Rectal smooth muscle tissue (tissue), 1 donor: ENCODE data around the gene CERS6.

Source experiments
- H3K27ac ChIP-seq: one replicate; pipeline ENCODE4 v1.7.0; 2013; ENCODE audit warnings: low read depth, low read length, inconsistent platforms
- H3K27me3 ChIP-seq: one replicate; pipeline ENCODE4 v1.7.0; 2013; ENCODE audit warnings: low read length; ENCODE audit not compliant: control insufficient read depth, insufficient read depth
- H3K36me3 ChIP-seq: one replicate; pipeline ENCODE4 v1.7.0; 2013; ENCODE audit warnings: low read length; ENCODE audit not compliant: control insufficient read depth, insufficient read depth
- H3K4me1 ChIP-seq: one replicate; pipeline ENCODE4 v1.7.0; 2013; ENCODE audit warnings: low read length; ENCODE audit not compliant: control insufficient read depth, insufficient read depth
- H3K4me3 ChIP-seq: one replicate; pipeline ENCODE4 v1.7.0; 2013; ENCODE audit warnings: low read length
- H3K9ac ChIP-seq: one replicate; pipeline ENCODE4 v1.7.0; 2013; ENCODE audit warnings: low read length

Gene CERS6

GRCh38 chr2:168772704-168773103, 316.6 kb downstream of the CERS6 start:
- Histone ChIP-seq H3K9ac (no peak overlapping the region), H3K27ac (no peak overlapping the region), H3K4me3 (no peak overlapping the region), H3K36me3 (no peaks in the 10 kb centered on the region), H3K4me1 (no peaks in the 10 kb centered on the region), H3K27me3 (no peaks in the 10 kb centered on the region)

GRCh38 chr2:168773128-168773527, 317.1 kb downstream of the CERS6 start:
- Histone ChIP-seq H3K9ac (no peak overlapping the region), H3K27me3 (no peaks in the 10 kb centered on the region), H3K27ac (no peak overlapping the region), H3K36me3 (no peaks in the 10 kb centered on the region), H3K4me3 (no peak overlapping the region), H3K4me1 (no peaks in the 10 kb centered on the region)

GRCh38 chr2:168773719-168774521, 317.8 kb downstream of the CERS6 start:
- Histone ChIP-seq H3K27me3 (no peaks in the 10 kb centered on the region), H3K9ac (no peak overlapping the region), H3K4me3 (no peak overlapping the region), H3K36me3 (no peaks in the 10 kb centered on the region), H3K4me1 (no peaks in the 10 kb centered on the region), H3K27ac (no peak overlapping the region)

- no peaks in the 10 kb centered on the region for H3K36me3 ChIP-seq
- H3K9ac ChIP-seq = no peak overlapping the region
- H3K27ac ChIP-seq = no peak overlapping the region
- H3K4me1 ChIP-seq = no peaks in the 10 kb centered on the region
- no peaks in the 10 kb centered on the region for H3K27me3 ChIP-seq
- no peak overlapping the region for H3K4me3 ChIP-seq
Measured at GRCh38 chr2:168775837-168776236, 319.8 kb downstream of the CERS6 start.

GRCh38 chr2:168780669-168781071, 324.6 kb downstream of the CERS6 start:
- no peak overlapping the region for H3K4me3 ChIP-seq
- no peaks in the 10 kb centered on the region for H3K4me1 ChIP-seq
- H3K36me3 ChIP-seq = no peaks in the 10 kb centered on the region
- no peak overlapping the region for H3K9ac ChIP-seq
- no peaks in the 10 kb centered on the region for H3K27me3 ChIP-seq
- H3K27ac ChIP-seq = no peak overlapping the region

- Histone ChIP-seq H3K27me3 (no peaks in the 10 kb centered on the region), H3K27ac (no peak overlapping the region), H3K4me3 (no peak overlapping the region), H3K36me3 (no peaks in the 10 kb centered on the region), H3K4me1 (no peaks in the 10 kb centered on the region), H3K9ac (no peak overlapping the region)
Measured at GRCh38 chr2:168781191-168781817, 325.2 kb downstream of the CERS6 start.

GRCh38 chr2:168782271-168782670, 326.2 kb downstream of the CERS6 start:
- H3K9ac ChIP-seq = no peak overlapping the region
- no peaks in the 10 kb centered on the region for H3K36me3 ChIP-seq
- H3K4me3 ChIP-seq = no peak overlapping the region
- no peaks in the 10 kb centered on the region for H3K27me3 ChIP-seq
- H3K27ac ChIP-seq = no peak overlapping the region
- no peaks in the 10 kb centered on the region for H3K4me1 ChIP-seq

GRCh38 chr2:168784993-168785392, 328.9 kb downstream of the CERS6 start:
- Histone ChIP-seq H3K9ac (no peak overlapping the region), H3K4me3 (no peak overlapping the region), H3K27me3 (no peaks in the 10 kb centered on the region), H3K4me1 (no peaks in the 10 kb centered on the region), H3K36me3 (no peaks in the 10 kb centered on the region), H3K27ac (no peak overlapping the region)

GRCh38 chr2:168787098-168787781, 331.2 kb downstream of the CERS6 start:
- H3K9ac ChIP-seq = no peak overlapping the region
- no peak overlapping the region for H3K27ac ChIP-seq
- H3K36me3 ChIP-seq = no peaks in the 10 kb centered on the region
- H3K4me3 ChIP-seq = no peak overlapping the region
- no peaks in the 10 kb centered on the region for H3K27me3 ChIP-seq
- H3K4me1 ChIP-seq = no peaks in the 10 kb centered on the region

- H3K27me3 ChIP-seq = no peaks in the 10 kb centered on the region
- H3K27ac ChIP-seq = no peak overlapping the region
- H3K36me3 ChIP-seq = no peaks in the 10 kb centered on the region
- no peaks in the 10 kb centered on the region for H3K4me1 ChIP-seq
- H3K4me3 ChIP-seq = no peak overlapping the region
- no peak overlapping the region for H3K9ac ChIP-seq
Measured at GRCh38 chr2:168787782-168788376, 331.8 kb downstream of the CERS6 start.

- Histone ChIP-seq H3K4me1 (no peaks in the 10 kb centered on the region), H3K36me3 (no peaks in the 10 kb centered on the region), H3K9ac (no peak overlapping the region), H3K27ac (no peak overlapping the region), H3K4me3 (no peak overlapping the region), H3K27me3 (no peaks in the 10 kb centered on the region)
Measured at GRCh38 chr2:168789776-168790175, 333.7 kb downstream of the CERS6 start.

GRCh38 chr2:168790226-168790902, 334.3 kb downstream of the CERS6 start:
- Histone ChIP-seq H3K27ac (no peak overlapping the region), H3K4me1 (no peaks in the 10 kb centered on the region), H3K36me3 (no peaks in the 10 kb centered on the region), H3K9ac (no peak overlapping the region), H3K27me3 (no peaks in the 10 kb centered on the region), H3K4me3 (no peak overlapping the region)
